Spinal cord (tissue), 10 donors: ENCODE results near the gene IL36B. TPM values are rescaled to one million over a fixed set of nuclear protein-coding genes. Genes with fewer than 3 reads are reported as not detected.

ENCODE experiments used
- DNase-seq, 6 donors: peaks; one replicate each; pipeline versions ENCODE4 v3.0.0 to v3.0.0-alpha.2; 2013 to 2015; ENCODE audit warnings: low spot score in 6 of 6, low read depth in 4 of 6
- H3K27ac ChIP-seq: one replicate; pipeline ENCODE4 v1.5.1; 2013; ENCODE audit warnings: low read depth, low read length, control low read depth
- H3K27me3 ChIP-seq: one replicate; pipeline ENCODE4 v1.6.1; 2013; ENCODE audit warnings: low read length; ENCODE audit not compliant: control insufficient read depth, insufficient read depth
- H3K36me3 ChIP-seq: one replicate; pipeline ENCODE4 v1.6.1; 2013; ENCODE audit warnings: low read length; ENCODE audit not compliant: control insufficient read depth, insufficient read depth
- H3K4me1 ChIP-seq: one replicate; pipeline ENCODE4 v1.6.1; 2013; ENCODE audit warnings: low read length; ENCODE audit not compliant: control insufficient read depth, insufficient read depth
- H3K4me3 ChIP-seq: one replicate; pipeline ENCODE4 v1.5.1; 2013; ENCODE audit warnings: low read depth, low read length, control low read depth
- H3K9me3 ChIP-seq: one replicate; pipeline ENCODE4 v1.6.1; 2013; ENCODE audit warnings: low read length; ENCODE audit not compliant: control insufficient read depth, insufficient read depth
- WGBS: methylation state at CpG from one replicate; pipeline ENCODE4 v1.1.5; 2013; ENCODE audit warnings: missing lambda C conversion rate; ENCODE audit not compliant: insufficient coverage; 5-methylcytosine and 5-hydroxymethylcytosine counted together
- polyA plus RNA-seq, 2 donors: library from polyadenylated mRNA; unstranded; fragments of 120-200 nt; gene quantifications; one replicate each; pipeline ENCODE4 v1.2.1, GENCODE V29; 2013; ENCODE audit not compliant: insufficient read length in 2 of 2
- total RNA-seq, 2 donors: library from RNA; depleted of rRNA in 1 of 2; stranded (reverse); fragments of 120-200 nt in 1 of 2; fragments of >200 nt in 1 of 2; gene quantifications; one replicate each; pipeline versions ENCODE4 v1.2.3 to v1.2.4, GENCODE V29; 2013 to 2014
- donor health status: healthy.

The IL36B gene
- total and polyA plus RNA-seq, 4 donors: not detected

DNA sequence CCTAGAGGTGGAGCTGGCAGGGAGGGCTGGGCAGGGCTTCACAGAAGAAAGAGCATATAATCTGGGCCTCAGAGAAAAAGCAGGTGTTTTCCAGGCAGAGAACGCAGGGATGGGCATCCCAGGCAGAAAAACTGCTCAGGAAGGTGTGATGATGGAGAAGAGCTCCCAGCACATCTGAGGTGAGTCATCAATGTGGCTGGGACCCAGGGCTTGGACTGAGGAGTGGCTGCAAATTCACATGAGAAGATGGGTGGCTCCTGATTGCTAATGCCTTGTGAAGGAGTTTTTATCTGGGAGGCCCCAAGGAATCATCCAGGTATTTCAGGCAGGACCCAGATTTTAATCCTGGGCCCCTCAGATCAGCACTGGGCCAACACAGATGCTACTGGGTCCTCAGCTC lies 25.3 kb upstream of the IL36B start:
- no peak for DNase-seq
- 88% methylated on average over 1 of the region's 1 CpG for WGBS
- H3K9me3 ChIP-seq: no peaks in the 10 kb centered on the region
- no peak overlapping the region for H3K27ac ChIP-seq
- no peaks in the 10 kb centered on the region for H3K4me1 ChIP-seq
- H3K4me3 ChIP-seq: no peak overlapping the region
- H3K36me3 ChIP-seq: no peaks in the 10 kb centered on the region
- no peaks in the 10 kb centered on the region for H3K27me3 ChIP-seq

DNA sequence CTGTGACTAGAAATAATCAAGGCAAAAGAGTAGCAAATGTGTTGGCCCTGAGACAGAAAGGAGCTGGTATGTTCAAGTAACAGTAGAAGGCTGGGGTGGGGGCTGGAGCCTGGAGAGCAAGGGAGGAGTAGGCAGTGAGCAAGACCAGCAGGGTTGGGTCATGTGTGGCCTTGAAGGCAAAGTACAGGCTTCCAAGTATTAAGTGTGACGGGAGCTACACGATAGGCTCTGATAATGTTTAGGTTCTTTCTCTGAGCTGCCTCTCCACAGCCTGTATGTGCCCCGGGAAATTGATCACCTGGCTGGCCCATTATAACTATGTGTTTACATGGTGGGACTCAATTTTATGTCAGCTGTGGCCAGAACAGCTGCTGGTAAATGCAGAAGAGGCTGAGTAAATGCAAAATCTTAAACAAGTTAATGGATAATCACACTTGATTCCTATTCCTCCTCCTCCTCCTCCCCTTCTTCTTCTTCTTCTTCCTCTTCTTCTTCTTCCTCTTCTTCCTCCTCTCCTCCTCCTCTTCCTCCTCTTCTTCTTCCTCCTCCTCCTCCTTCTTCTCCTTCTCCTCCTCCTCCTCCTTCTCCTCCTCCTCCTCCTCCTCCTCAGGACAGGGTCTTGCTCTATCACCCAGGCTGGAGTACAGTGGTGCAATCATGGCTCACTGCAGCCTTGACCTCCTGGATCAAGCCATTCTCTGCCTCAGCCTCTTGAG lies 24.4 kb upstream of the IL36B start:
- Histone ChIP-seq H3K4me3 (no peak overlapping the region), H3K9me3 (no peaks in the 10 kb centered on the region), H3K36me3 (no peaks in the 10 kb centered on the region), H3K27ac (no peak overlapping the region), H3K4me1 (no peaks in the 10 kb centered on the region), H3K27me3 (no peaks in the 10 kb centered on the region)
- DNase-seq: no peak
- WGBS: 62% methylated on average over 3 of the region's 3 CpGs

DNA sequence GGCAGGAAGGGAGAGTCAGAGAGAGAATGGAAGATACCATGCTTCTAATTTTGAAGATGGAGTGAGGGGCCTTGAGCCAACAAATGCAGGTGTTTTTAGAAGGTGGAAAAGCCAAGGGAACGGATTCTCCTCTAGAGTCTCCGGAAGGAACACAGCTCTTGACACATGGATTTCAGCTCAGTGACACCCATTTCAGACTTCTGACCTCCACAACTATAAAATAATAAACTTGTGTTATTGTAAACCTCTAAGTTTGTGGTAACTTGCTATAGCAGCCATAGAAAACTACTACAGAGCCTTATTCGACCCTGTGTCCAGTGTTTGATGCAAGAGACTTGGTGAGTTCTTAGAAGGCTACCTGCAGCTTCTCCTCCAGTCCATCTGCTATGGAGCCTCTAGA lies 22.9 kb upstream of the IL36B start:
- H3K9me3 ChIP-seq: no peaks in the 10 kb centered on the region
- no peak overlapping the region for H3K27ac ChIP-seq
- no peaks in the 10 kb centered on the region for H3K27me3 ChIP-seq
- H3K36me3 ChIP-seq: no peaks in the 10 kb centered on the region
- no peak overlapping the region for H3K4me3 ChIP-seq
- no peak for DNase-seq
- WGBS: no CpG with 5 or more reads among the region's 3 CpGs
- H3K4me1 ChIP-seq: no peaks in the 10 kb centered on the region

DNA sequence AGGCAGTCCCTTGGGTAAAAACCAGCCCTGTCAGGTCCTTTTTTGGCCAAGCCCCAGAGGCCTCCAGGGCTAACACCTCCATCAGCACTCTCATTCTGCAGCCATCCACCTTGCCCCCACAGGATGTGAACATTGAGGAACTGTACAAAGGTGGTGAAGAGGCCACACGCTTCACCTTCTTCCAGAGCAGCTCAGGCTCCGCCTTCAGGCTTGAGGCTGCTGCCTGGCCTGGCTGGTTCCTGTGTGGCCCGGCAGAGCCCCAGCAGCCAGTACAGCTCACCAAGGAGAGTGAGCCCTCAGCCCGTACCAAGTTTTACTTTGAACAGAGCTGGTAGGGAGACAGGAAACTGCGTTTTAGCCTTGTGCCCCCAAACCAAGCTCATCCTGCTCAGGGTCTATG lies 22.4 kb upstream of the IL36B start:
- 81% methylated on average over 5 of the region's 5 CpGs for WGBS
- no peaks in the 10 kb centered on the region for H3K9me3 ChIP-seq
- H3K36me3 ChIP-seq: no peaks in the 10 kb centered on the region
- H3K27ac ChIP-seq: no peak overlapping the region
- no peak for DNase-seq
- no peak overlapping the region for H3K4me3 ChIP-seq
- H3K27me3 ChIP-seq: no peaks in the 10 kb centered on the region
- H3K4me1 ChIP-seq: no peaks in the 10 kb centered on the region

DNA sequence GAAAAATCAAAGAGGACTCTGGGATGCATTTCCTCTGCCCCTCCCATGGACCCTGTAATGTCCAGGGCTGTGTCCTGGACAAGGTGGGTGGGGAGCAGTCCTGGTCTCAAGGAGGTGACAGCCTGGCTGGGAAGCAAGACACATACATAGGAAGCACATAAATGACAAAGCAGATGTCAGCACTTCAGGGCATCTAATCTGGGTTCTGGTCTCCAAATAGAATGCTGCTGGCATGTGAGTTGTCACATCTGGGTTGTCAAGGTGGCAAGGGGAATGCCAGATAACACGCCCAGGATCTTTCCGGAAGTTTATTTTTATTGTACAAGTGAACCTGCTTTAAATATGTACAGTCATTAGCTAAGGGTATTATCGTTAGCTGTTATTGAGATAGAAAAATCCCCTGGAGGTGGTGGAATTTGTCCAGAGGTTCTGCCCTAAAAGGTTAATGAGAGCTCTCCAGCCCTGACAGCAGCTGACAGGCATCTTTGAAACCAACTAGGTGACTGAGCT lies 20.7 kb upstream of the IL36B start:
- Histone ChIP-seq H3K4me1 (no peaks in the 10 kb centered on the region), H3K4me3 (no peak overlapping the region), H3K27me3 (no peaks in the 10 kb centered on the region), H3K27ac (no peak overlapping the region), H3K36me3 (no peaks in the 10 kb centered on the region), H3K9me3 (no peaks in the 10 kb centered on the region)
- DNase-seq: no peak
- WGBS: no CpG with 5 or more reads among the region's 3 CpGs

DNA sequence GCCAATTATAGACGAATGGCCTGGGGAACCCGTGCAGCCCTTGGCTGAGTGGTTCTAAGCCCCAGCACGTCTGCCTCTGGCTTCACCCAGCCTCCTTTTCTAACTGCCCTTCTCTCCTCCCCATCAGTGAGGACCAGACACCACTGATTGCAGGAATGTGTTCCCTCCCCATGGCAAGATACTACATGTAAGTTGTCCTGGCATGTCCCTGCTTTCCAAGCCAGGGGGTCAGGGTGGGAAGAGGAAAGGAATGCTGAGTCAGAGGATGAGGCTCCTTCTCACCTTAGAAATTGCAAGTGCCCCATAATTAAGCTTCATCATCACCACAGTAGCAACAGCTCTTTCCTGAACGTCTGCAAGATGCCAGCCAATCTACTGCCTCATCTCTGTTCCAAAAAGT lies 19.9 kb upstream of the IL36B start:
- no peaks in the 10 kb centered on the region for H3K9me3 ChIP-seq
- no peak overlapping the region for H3K27ac ChIP-seq
- no peaks in the 10 kb centered on the region for H3K4me1 ChIP-seq
- 34% methylated on average over 3 of the region's 4 CpGs for WGBS
- no peak overlapping the region for H3K4me3 ChIP-seq
- DNase-seq: no peak
- H3K27me3 ChIP-seq: no peaks in the 10 kb centered on the region
- no peaks in the 10 kb centered on the region for H3K36me3 ChIP-seq

DNA sequence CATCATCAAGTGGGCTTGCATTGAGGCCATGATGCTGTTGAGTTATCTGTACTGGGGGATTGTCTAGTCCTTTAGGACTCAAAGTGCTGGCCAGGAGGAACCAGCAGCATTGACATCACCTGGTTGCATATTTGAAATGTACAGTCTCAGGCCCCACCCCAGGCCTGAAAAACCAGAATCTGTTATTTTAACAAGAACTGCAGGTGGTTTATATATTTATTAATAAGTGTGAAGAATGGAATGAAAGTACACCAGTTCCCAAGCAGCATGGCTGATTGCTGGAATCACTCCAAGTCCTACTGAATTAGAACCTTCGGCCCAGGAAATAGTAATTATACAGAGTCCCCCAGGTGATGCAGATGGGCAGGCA lies 17.9 kb upstream of the IL36B start:
- no CpG with 5 or more reads among the region's 1 CpG for WGBS
- Histone ChIP-seq H3K27ac (no peak overlapping the region), H3K4me1 (no peaks in the 10 kb centered on the region), H3K27me3 (no peaks in the 10 kb centered on the region), H3K9me3 (no peaks in the 10 kb centered on the region), H3K36me3 (no peaks in the 10 kb centered on the region), H3K4me3 (no peak overlapping the region)
- no peak for DNase-seq

DNA sequence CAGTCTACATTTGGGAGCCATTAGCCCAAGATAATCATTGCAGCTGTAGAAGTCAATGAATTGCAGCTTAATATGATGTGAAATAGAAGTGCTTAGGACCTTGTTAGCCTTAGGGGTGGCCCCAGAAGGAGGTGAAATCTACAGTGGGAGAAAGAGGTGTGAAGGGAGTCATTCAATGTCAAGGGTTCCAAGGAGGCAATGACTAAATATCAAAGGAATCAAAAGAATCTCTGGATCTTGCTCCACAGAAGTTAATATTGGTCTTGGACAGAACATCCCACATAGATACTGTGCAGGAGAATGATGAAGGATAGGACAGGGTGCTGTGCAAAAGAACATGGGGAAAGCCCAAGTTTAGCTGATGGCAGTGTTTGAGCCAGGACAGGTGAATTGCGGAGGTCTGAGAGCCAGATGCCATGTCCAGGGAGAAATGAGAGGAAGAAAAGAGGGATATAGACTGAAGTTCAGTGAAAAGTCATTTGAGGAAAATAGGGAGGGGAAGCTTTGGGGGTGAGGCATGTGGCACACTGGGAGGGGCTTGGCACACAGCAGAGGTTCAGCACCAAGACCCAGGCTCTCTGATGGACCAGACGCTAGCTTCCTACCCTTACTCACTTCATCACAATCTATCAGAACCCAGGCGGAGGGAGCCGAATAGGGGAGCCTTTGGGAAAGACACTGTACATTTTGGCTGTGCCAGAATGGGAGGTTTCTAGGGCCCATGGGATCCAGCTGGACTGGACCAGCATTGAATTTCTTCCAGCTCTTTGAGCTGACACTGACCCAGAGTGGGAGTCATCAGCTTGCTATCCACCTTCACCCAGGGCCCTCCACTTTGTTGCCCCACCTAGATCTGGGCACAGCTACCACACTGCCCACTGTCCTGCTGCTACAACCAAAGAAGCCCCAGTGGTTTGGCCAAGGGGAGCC lies 17.3 kb upstream of the IL36B start:
- Histone ChIP-seq H3K4me3 (no peak overlapping the region), H3K27ac (no peak overlapping the region), H3K4me1 (no peaks in the 10 kb centered on the region), H3K9me3 (no peaks in the 10 kb centered on the region), H3K36me3 (no peaks in the 10 kb centered on the region), H3K27me3 (no peaks in the 10 kb centered on the region)
- WGBS: 86% methylated on average over 2 of the region's 4 CpGs
- no peak for DNase-seq

DNA sequence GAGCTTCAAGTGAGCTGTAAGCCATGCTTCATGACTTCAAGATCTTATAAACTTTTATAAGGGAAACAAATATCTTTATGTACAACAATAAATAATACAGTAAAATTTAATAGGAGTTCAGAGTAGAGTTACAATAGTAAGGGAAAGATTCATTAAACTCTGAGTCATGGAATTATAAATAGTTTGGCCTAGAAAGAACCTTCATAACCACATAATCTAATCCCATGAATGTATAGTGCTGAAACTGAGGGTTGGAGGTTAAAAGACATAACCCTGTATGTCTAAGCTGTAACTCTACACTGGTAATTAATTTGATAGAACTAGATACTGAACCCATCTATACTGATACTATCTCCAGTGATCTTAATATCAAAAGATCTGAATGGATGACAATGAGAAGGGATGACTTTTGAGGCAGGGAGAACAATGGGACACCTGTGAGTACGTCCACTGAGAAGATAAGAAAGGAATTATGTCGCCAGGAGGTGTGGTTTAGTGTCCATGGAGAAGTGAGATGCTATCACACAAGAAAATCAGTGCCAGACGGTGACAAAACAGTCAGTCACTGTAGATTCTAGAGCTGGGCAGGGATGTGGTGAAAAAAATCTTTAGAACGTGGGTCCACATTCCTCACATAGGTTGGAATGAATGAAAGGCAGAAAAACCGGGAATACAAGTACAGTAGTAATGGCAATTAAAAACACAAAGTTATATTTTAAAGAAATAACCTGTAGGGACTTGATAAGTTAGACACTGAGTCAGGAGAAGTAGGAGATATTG lies 16.2 kb upstream of the IL36B start:
- no peaks in the 10 kb centered on the region for H3K4me1 ChIP-seq
- H3K4me3 ChIP-seq: no peak overlapping the region
- H3K27ac ChIP-seq: no peak overlapping the region
- no peak for DNase-seq
- 27% methylated on average over 3 of the region's 5 CpGs for WGBS
- no peaks in the 10 kb centered on the region for H3K36me3 ChIP-seq
- H3K27me3 ChIP-seq: no peaks in the 10 kb centered on the region
- no peaks in the 10 kb centered on the region for H3K9me3 ChIP-seq
